Measurements from ENCODE around the gene TRIO.

TRIO gene

DNA sequence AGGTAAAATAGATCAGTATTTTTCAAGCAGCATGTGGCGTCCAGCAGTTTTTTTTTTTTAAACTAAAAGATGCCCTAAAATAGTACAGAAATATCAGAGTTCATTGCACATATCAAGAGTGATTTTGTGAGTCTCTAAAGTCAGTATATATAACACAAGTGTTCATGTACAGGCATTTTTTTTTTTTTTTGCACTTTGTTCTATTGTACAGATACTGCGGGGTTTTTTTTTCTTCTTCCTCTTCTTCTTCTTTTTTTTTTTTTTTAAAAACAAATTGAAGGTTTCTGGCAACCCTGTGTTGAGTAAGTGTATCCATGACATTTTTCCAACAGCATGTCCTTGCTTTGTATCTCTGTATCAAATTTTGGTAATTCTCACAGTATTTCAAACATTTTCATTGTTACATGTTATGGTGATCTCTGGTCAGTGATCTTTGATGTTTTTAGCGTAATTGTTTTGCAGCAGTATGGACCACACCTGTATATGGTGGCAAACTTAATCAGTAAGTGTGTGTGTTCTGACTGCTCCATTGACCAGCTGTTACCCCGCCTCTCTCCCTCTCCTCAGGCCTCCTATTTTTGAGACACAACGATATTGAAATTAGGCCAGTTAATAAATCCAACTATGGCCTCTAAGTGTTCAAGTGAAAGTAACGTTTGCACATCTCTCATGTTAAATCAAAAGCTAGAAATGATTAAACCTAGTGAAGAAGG, 76.8 kb downstream of the TRIO start:
- Histone ChIP-seq H2AFZ (ENCODE audit: insufficient read depth, low read length, poor library complexity) (no peak overlapping the region), H3K27ac (ENCODE audit: low read depth, low read length) (no peak overlapping the region), H3K79me1 (ENCODE audit: low read length) (peaks cover 9% of the 10 kb centered on the region), H3K9me3 (ENCODE audit: insufficient read depth, low read depth, low read length) (no peaks in the 10 kb centered on the region), H3K4me2 (ENCODE audit: low read length) (no peak overlapping the region), H3K36me3 (ENCODE audit: control insufficient read depth in 1 of 2, insufficient read depth in 2 of 2, low read length in 2 of 2) (no peaks in the 10 kb centered on the region), H3K79me2 (ENCODE audit: control insufficient read depth, insufficient read depth, low read length, poor library complexity) (peaks cover 18% of the 10 kb centered on the region), H3K9ac (ENCODE audit: low read length) (no peak overlapping the region), H3K14ac (ENCODE audit: low read length) (no peak overlapping the region), H3K4me1 (ENCODE audit: control insufficient read depth in 1 of 2, insufficient read depth in 2 of 2, low read length in 2 of 2) (peaks cover 15 to 20% of the 10 kb centered on the region in 2 experiments), H2BK120ac (ENCODE audit: insufficient read depth, low read length, poor library complexity) (no peak overlapping the region), H2BK12ac (ENCODE audit: low read length) (no peak overlapping the region), H3K4me3 (ENCODE audit: low read depth, low read length) (no peak overlapping the region), H3K23ac (ENCODE audit: low read length) (no peak overlapping the region), H3K18ac (ENCODE audit: low read length) (no peak overlapping the region), H4K91ac (ENCODE audit: low read depth, low read length) (no peak overlapping the region), H2AK5ac (ENCODE audit: low read length) (no peak overlapping the region), H2BK5ac (ENCODE audit: low read depth, low read length, poor library complexity) (no peak overlapping the region), H3K4ac (ENCODE audit: low read depth, low read length) (peak overlapping the region; percentile 28), H3K27me3 (ENCODE audit: insufficient read depth, low read length) (no peaks in the 10 kb centered on the region), H4K8ac (ENCODE audit: low read depth, low read length) (no peak overlapping the region), H4K12ac (ENCODE audit: low read depth, low read length) (no peak overlapping the region)
- no CpG with 5 or more reads among the region's 6 CpGs for WGBS (ENCODE audit: extremely low coverage, insufficient coverage, insufficient read length)
- DNase-seq = no peak

- Histone ChIP-seq H2BK120ac (ENCODE audit: insufficient read depth, low read length, poor library complexity) (no peak overlapping the region), H3K36me3 (ENCODE audit: control insufficient read depth in 1 of 2, insufficient read depth in 2 of 2, low read length in 2 of 2) (no peaks in the 10 kb centered on the region), H3K4me2 (ENCODE audit: low read length) (no peak overlapping the region), H2AFZ (ENCODE audit: insufficient read depth, low read length, poor library complexity) (no peak overlapping the region), H3K9ac (ENCODE audit: low read length) (no peak overlapping the region), H2BK12ac (ENCODE audit: low read length) (no peak overlapping the region), H4K91ac (ENCODE audit: low read depth, low read length) (no peak overlapping the region), H4K8ac (ENCODE audit: low read depth, low read length) (no peak overlapping the region), H2BK5ac (ENCODE audit: low read depth, low read length, poor library complexity) (no peak overlapping the region), H3K4me3 (ENCODE audit: low read depth, low read length) (no peak overlapping the region), H3K27ac (ENCODE audit: low read depth, low read length) (no peak overlapping the region), H4K12ac (ENCODE audit: low read depth, low read length) (no peak overlapping the region), H3K79me1 (ENCODE audit: low read length) (peaks cover 9% of the 10 kb centered on the region), H3K18ac (ENCODE audit: low read length) (no peak overlapping the region), H3K14ac (ENCODE audit: low read length) (no peak overlapping the region), H3K9me3 (ENCODE audit: insufficient read depth, low read depth, low read length) (no peaks in the 10 kb centered on the region), H3K79me2 (ENCODE audit: control insufficient read depth, insufficient read depth, low read length, poor library complexity) (peaks cover 18% of the 10 kb centered on the region), H3K23ac (ENCODE audit: low read length) (no peak overlapping the region), H3K4ac (ENCODE audit: low read depth, low read length) (peak overlapping the region; percentile 28), H2AK5ac (ENCODE audit: low read length) (no peak overlapping the region), H3K4me1 (ENCODE audit: control insufficient read depth in 1 of 2, insufficient read depth in 2 of 2, low read length in 2 of 2) (peaks cover 18 to 23% of the 10 kb centered on the region in 2 experiments), H3K27me3 (ENCODE audit: insufficient read depth, low read length) (no peaks in the 10 kb centered on the region)
- no peak for DNase-seq
- no CpG with 5 or more reads among the region's 1 CpG for WGBS (ENCODE audit: extremely low coverage, insufficient coverage, insufficient read length)
Observed at GRCh38 chr5:14220642-14221041, 77.5 kb downstream of the TRIO start.

GRCh38 chr5:14221732-14222131, 78.6 kb downstream of the TRIO start:
- no peak overlapping the region for H2AK5ac ChIP-seq (ENCODE audit: low read length)
- H3K14ac ChIP-seq (ENCODE audit: low read length) = no peak overlapping the region
- H4K91ac ChIP-seq (ENCODE audit: low read depth, low read length) = no peak overlapping the region
- H3K9ac ChIP-seq (ENCODE audit: low read length) = no peak overlapping the region
- no peak overlapping the region for H4K12ac ChIP-seq (ENCODE audit: low read depth, low read length)
- H2AFZ ChIP-seq (ENCODE audit: insufficient read depth, low read length, poor library complexity) = no peak overlapping the region
- H3K79me2 ChIP-seq (ENCODE audit: control insufficient read depth, insufficient read depth, low read length, poor library complexity) = peaks cover 21% of the 10 kb centered on the region
- H3K4me2 ChIP-seq (ENCODE audit: low read length) = no peak overlapping the region
- no peak overlapping the region for H3K27ac ChIP-seq (ENCODE audit: low read depth, low read length)
- no peaks in the 10 kb centered on the region for H3K36me3 ChIP-seq (ENCODE audit: control insufficient read depth in 1 of 2, insufficient read depth in 2 of 2, low read length in 2 of 2)
- peaks cover 7% of the 10 kb centered on the region for H3K79me1 ChIP-seq (ENCODE audit: low read length)
- H2BK5ac ChIP-seq (ENCODE audit: low read depth, low read length, poor library complexity) = no peak overlapping the region
- H3K27me3 ChIP-seq (ENCODE audit: insufficient read depth, low read length) = no peaks in the 10 kb centered on the region
- DNase-seq = no peak
- H4K8ac ChIP-seq (ENCODE audit: low read depth, low read length) = no peak overlapping the region
- no peak overlapping the region for H2BK12ac ChIP-seq (ENCODE audit: low read length)
- WGBS (ENCODE audit: extremely low coverage, insufficient coverage, insufficient read length) = no CpG with 5 or more reads among the region's 6 CpGs
- H3K4me3 ChIP-seq (ENCODE audit: low read depth, low read length) = no peak overlapping the region
- H2BK120ac ChIP-seq (ENCODE audit: insufficient read depth, low read length, poor library complexity) = no peak overlapping the region
- H3K9me3 ChIP-seq (ENCODE audit: insufficient read depth, low read depth, low read length) = no peaks in the 10 kb centered on the region
- H3K23ac ChIP-seq (ENCODE audit: low read length) = no peak overlapping the region
- H3K4ac ChIP-seq (ENCODE audit: low read depth, low read length) = no peak overlapping the region
- H3K4me1 ChIP-seq (ENCODE audit: control insufficient read depth in 1 of 2, insufficient read depth in 2 of 2, low read length in 2 of 2) = peaks cover 21 to 25% of the 10 kb centered on the region in 2 experiments
- H3K18ac ChIP-seq (ENCODE audit: low read length) = no peak overlapping the region

- H2BK5ac ChIP-seq (ENCODE audit: low read depth, low read length, poor library complexity) = no peak overlapping the region
- H4K12ac ChIP-seq (ENCODE audit: low read depth, low read length) = no peak overlapping the region
- no peak overlapping the region for H3K4me3 ChIP-seq (ENCODE audit: low read depth, low read length)
- H3K18ac ChIP-seq (ENCODE audit: low read length) = no peak overlapping the region
- H3K27me3 ChIP-seq (ENCODE audit: insufficient read depth, low read length) = no peaks in the 10 kb centered on the region
- no peak overlapping the region for H2AK5ac ChIP-seq (ENCODE audit: low read length)
- H3K27ac ChIP-seq (ENCODE audit: low read depth, low read length) = no peak overlapping the region
- no peak overlapping the region for H3K4ac ChIP-seq (ENCODE audit: low read depth, low read length)
- no peak overlapping the region for H3K14ac ChIP-seq (ENCODE audit: low read length)
- H3K9me3 ChIP-seq (ENCODE audit: insufficient read depth, low read depth, low read length) = no peaks in the 10 kb centered on the region
- peaks cover 20% of the 10 kb centered on the region for H3K79me2 ChIP-seq (ENCODE audit: control insufficient read depth, insufficient read depth, low read length, poor library complexity)
- no peak overlapping the region for H4K8ac ChIP-seq (ENCODE audit: low read depth, low read length)
- no peak overlapping the region for H3K23ac ChIP-seq (ENCODE audit: low read length)
- no peak overlapping the region for H2AFZ ChIP-seq (ENCODE audit: insufficient read depth, low read length, poor library complexity)
- H3K79me1 ChIP-seq (ENCODE audit: low read length) = peaks cover 7% of the 10 kb centered on the region
- no CpG with 5 or more reads among the region's 3 CpGs for WGBS (ENCODE audit: extremely low coverage, insufficient coverage, insufficient read length)
- H2BK120ac ChIP-seq (ENCODE audit: insufficient read depth, low read length, poor library complexity) = no peak overlapping the region
- peaks cover 21 to 26% of the 10 kb centered on the region in 2 experiments for H3K4me1 ChIP-seq (ENCODE audit: control insufficient read depth in 1 of 2, insufficient read depth in 2 of 2, low read length in 2 of 2)
- H3K36me3 ChIP-seq (ENCODE audit: control insufficient read depth in 1 of 2, insufficient read depth in 2 of 2, low read length in 2 of 2) = no peaks in the 10 kb centered on the region
- no peak overlapping the region for H3K4me2 ChIP-seq (ENCODE audit: low read length)
- H2BK12ac ChIP-seq (ENCODE audit: low read length) = no peak overlapping the region
- DNase-seq = no peak
- H3K9ac ChIP-seq (ENCODE audit: low read length) = no peak overlapping the region
- no peak overlapping the region for H4K91ac ChIP-seq (ENCODE audit: low read depth, low read length)
Observed at GRCh38 chr5:14222206-14222605, 79.1 kb downstream of the TRIO start.

All from trophoblast cell (in vitro differentiated cells and primary cell).